Measurements from ENCODE around the gene PDLIM5. TPM values are rescaled to one million over a fixed set of nuclear protein-coding genes. Genes with fewer than 3 reads are reported as not detected.

The PDLIM5 gene
- total RNA-seq, 1 experiment from 2014 or later: 58.0 TPM

DNA sequence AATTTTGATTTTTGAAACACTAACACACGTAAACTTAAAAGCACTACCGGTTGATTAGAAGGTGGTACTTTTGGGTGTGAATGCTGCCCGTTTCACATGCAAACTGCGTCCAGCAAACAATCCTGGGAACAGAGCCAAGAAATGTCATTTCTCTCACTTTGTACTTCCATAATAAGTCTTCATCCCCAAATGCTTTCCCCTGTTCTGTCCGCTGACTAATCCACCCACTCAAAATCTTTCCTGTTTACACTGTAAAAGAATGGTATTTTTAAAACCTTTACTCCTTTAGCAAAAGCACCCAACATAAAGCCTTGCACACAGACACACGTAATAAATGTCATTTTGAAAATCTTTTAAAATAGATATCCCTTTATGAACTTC lies 39.1 kb upstream of the PDLIM5 start:
- Mint-ChIP-seq H3K27me3 (ENCODE audit: low read depth) (no peaks in the 10 kb centered on the region), H3K4me3 (no peak overlapping the region), H3K4me1 (peaks cover 17 to 29% of the 10 kb centered on the region in 2 experiments), H3K9me3 (peaks cover 0 to 6% of the 10 kb centered on the region in 2 experiments; a peak in 2 of 5 replicates), H3K27ac (no peak overlapping the region; a peak in 1 of 7 replicates), H3K36me3 (ENCODE audit: insufficient read depth in 1 of 3, low read depth in 3 of 3) (peaks cover 0 to 4% (median 0%) of the 10 kb centered on the region in 3 experiments; a peak in 3 of 7 replicates)
- Histone ChIP-seq H3T11ph (ENCODE audit: low read length) (no peak overlapping the region), H2AFZ (ENCODE audit: low read length) (no peak overlapping the region), H4K5ac (ENCODE audit: insufficient read length, low read depth, low read length) (no peak overlapping the region), H2AK5ac (ENCODE audit: insufficient read length, low read length) (no peak overlapping the region), H3K14ac (ENCODE audit: insufficient read depth, low read length) (no peak overlapping the region), H3K56ac (ENCODE audit: insufficient read length, low read depth, low read length) (no peak overlapping the region), H3K27me3 (ENCODE audit: insufficient read depth, low read length) (no peaks in the 10 kb centered on the region), H3K27ac (ENCODE audit: insufficient read length, low read depth, low read length) (no peak overlapping the region), H3K18ac (ENCODE audit: insufficient read length, low read depth, low read length) (no peak overlapping the region), H4K91ac (ENCODE audit: insufficient read length, low read depth, low read length) (no peak overlapping the region), H3K79me1 (ENCODE audit: insufficient read depth, low read depth, low read length, poor library complexity, severe bottlenecking) (no peaks in the 10 kb centered on the region), H3K9ac (ENCODE audit: extremely low read depth, insufficient read length, low read length) (no peak overlapping the region), H2BK12ac (ENCODE audit: insufficient read length, low read depth, low read length) (no peak overlapping the region), H2BK120ac (ENCODE audit: low read depth, low read length, poor library complexity, severe bottlenecking) (no peak overlapping the region), H4K20me1 (ENCODE audit: control insufficient read depth, insufficient read depth, insufficient read length) (no peaks in the 10 kb centered on the region), H2BK15ac (ENCODE audit: low read depth, low read length) (no peak overlapping the region), H3K23me2 (ENCODE audit: insufficient read length, low read depth, low read length, poor library complexity, severe bottlenecking) (no peaks in the 10 kb centered on the region), H2BK5ac (ENCODE audit: insufficient read length, low read length) (no peak overlapping the region), H3K9me3 (ENCODE audit: control insufficient read depth, low read depth, low read length) (no peaks in the 10 kb centered on the region), H2BK20ac (ENCODE audit: low read depth, low read length, poor library complexity, severe bottlenecking) (no peak overlapping the region), H4K8ac (replicated peaks; ENCODE audit: insufficient read length, low read depth, low read length) (no peak overlapping the region), H3K79me2 (ENCODE audit: insufficient read depth, low read length) (no peaks in the 10 kb centered on the region), H3K4ac (ENCODE audit: low read depth, low read length) (no peak overlapping the region), H3K23ac (ENCODE audit: insufficient read length, low read depth, low read length) (no peak overlapping the region), H3K4me1 (ENCODE audit: insufficient read depth, low read length) (no peaks in the 10 kb centered on the region; the same call in 1 of the 2 replicates), H3K4me2 (ENCODE audit: insufficient read depth, insufficient read length, low read length) (no peak overlapping the region)
- no CpG with 5 or more reads among the region's 6 CpGs for WGBS (ENCODE audit: extremely low coverage, insufficient read length, low lambda C conversion rate)
- TF ChIP-seq, protein P1, sequence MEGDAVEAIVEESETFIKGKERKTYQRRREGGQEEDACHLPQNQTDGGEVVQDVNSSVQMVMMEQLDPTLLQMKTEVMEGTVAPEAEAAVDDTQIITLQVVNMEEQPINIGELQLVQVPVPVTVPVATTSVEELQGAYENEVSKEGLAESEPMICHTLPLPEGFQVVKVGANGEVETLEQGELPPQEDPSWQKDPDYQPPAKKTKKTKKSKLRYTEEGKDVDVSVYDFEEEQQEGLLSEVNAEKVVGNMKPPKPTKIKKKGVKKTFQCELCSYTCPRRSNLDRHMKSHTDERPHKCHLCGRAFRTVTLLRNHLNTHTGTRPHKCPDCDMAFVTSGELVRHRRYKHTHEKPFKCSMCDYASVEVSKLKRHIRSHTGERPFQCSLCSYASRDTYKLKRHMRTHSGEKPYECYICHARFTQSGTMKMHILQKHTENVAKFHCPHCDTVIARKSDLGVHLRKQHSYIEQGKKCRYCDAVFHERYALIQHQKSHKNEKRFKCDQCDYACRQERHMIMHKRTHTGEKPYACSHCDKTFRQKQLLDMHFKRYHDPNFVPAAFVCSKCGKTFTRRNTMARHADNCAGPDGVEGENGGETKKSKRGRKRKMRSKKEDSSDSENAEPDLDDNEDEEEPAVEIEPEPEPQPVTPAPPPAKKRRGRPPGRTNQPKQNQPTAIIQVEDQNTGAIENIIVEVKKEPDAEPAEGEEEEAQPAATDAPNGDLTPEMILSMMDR (conservative IDR thresholded peaks at IDR 0.05): no peak
- no peak for DNase-seq

Data from H9 (cell line).